ENCODE results near the gene SLC44A3.
A peak's percentile ranks its signal among the peaks of the same experiment; 100 is the strongest.

SLC44A3 gene

DNA sequence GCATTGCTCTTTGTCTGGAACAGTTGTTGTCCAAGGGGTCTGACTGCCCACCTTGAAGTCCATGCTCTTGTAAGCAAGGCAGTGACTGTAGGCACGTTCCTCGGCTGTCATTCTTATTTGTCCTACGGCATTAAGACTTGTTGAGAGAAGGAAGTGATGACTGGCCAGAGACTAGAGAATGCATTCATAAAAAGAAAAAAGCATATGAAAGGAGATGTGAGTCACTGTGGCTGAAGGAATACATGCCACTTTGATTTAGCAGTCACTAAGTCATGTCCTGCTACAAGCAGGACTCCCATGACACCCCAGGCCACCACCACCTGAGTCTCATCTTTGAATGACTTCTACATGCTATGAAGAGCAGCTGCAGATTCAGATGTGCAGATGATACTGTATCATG, 56.2 kb downstream of the SLC44A3 start:
- DNase-seq, result no peak

- no peak for DNase-seq
Measured at GRCh38 chr1:94878329-94878728, 58.2 kb downstream of the SLC44A3 start.

GRCh38 chr1:94883691-94884090, 63.5 kb downstream of the SLC44A3 start:
- DNase-seq, result peak; percentile 14

GRCh38 chr1:94884106-94884505, 63.9 kb downstream of the SLC44A3 start:
- no peak for DNase-seq

DNA sequence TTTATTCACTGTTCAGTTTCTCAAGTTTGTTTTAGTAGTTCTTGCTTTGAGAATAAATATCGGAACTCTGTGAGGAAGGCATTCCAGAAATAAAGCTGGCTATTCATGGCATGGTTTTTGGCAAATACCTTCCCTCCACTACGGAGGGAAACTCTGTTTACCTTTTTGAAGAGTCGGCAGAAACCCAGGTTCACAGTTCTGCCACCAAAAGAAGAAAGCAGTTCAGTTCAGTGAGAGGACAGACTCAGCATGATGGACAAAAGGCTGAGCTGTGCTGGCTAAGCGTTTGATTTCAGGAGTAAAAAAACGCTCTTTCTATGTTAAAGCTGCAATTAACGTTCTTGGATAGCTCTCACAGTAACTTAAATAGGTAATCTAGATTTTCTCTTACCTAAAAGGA, 64.3 kb downstream of the SLC44A3 start:
- no peak for DNase-seq

- DNase-seq, result no peak
Measured at GRCh38 chr1:94886361-94886760, 66.2 kb downstream of the SLC44A3 start.

GRCh38 chr1:94887106-94887505, 66.9 kb downstream of the SLC44A3 start:
- no peak for DNase-seq

DNA sequence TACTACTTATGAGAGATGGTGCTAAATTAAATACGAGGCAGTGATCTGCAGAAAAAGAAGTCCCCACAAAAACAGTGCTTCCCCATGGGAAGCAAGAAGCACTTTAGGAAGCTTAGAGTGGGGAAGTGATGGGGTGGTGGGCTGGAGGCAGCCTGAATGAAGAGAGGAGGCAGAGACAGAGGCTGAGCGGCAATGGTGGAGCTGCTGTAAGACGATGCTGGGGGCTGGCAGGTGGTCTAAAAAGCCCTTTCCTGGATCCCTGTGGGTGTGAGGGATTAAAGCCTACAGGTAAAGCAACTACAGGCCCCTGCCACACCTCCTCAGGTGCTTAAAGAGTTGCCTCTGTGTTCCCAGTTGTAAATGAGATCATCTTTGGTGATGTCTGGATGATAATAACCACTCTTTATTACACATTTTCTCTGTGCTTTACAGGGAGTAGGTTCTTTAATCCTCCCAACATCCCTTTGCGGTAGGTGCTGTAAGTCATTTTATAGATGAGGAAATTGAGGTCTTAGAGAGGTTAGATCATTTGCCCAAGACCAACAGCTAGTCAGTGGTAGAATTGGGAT, 67.5 kb downstream of the SLC44A3 start:
- DNase-seq, result no peak

DNA sequence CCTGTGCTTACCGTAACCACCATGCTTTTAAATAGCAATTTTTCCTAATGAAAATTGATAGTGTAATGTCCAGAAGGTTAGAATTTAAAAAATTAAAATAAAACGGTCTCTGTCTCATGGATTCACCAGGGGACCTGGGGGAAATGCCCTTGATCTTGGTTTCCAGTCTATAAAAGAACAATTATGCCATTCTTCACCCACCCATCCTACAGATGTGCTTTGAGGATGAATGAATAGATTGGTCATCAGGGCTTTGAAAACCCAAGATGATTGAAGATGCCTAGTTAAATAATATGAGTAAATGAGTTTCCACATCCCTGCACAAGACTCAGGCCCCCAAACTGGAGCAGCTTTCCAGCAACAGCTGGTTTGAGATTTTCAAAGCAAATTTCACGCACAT, 68.0 kb downstream of the SLC44A3 start:
- no peak for DNase-seq

- no peak for DNase-seq
Measured at GRCh38 chr1:94892604-94893254, 72.6 kb downstream of the SLC44A3 start.

DNA sequence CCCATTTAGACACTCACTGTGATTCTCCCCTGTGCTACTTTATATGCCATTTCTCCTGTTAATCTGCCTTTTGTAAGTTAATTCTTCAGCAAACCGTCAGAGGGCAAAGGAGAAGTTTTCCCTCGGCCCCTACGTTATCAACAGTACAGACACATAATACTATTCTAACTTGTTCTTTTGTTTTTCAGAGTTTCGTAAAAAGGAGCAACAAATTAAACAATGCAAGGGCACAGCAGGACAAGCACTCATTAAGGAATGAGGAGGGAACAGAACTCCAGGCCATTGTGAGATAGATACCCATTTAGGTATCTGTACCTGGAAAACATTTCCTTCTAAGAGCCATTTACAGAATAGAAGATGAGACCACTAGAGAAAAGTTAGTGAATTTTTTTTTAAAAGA, 74.5 kb downstream of the SLC44A3 start:
- no peak for DNase-seq

DNA sequence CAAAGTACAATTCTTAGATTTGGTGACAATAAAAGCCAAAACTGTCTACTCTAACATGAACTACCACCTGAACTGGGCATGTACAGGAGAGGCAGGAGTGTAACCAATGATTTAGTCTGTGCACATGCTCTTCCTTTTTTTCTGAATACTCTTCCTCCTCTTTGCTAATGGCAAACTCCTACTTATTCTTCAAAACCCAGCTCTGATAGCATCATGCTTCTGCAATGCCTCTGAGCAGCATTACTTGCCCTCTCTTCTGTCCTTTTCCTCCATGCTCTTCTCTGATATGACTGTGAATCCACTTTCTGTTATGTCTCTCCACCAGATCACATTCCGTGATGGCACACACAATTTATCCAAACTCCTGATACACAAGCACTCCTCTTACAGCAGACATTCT, 75.4 kb downstream of the SLC44A3 start:
- no peak for DNase-seq

GRCh38 chr1:94898491-94899385, 78.6 kb downstream of the SLC44A3 start:
- DNase-seq, result no peak

GRCh38 chr1:94899756-94900155, 79.6 kb downstream of the SLC44A3 start:
- DNase-seq, result no peak

DNA sequence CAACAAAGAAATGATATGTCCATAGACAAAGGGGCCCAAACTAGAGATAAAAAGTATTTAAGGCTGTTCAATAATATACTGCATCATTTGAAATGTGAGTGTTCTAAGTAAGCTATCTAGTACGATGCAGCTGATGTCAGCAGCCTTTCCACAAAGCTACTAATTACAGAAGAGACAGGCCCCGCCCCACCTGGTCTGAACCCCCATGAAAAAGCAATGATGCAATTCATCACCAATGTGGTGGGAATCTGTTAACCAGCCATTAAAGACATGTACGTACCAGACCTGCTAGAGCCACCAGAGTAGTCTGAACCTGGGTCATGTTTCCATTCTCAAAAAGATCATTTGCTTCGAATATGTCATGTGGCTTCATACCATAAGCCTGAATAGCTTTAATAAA, 81.7 kb downstream of the SLC44A3 start:
- DNase-seq, result no peak

- DNase-seq, result no peak
Measured at GRCh38 chr1:94903280-94904009, 83.3 kb downstream of the SLC44A3 start.

- DNase-seq, result no peak
Measured at GRCh38 chr1:94905207-94905606, 85.0 kb downstream of the SLC44A3 start.

DNA sequence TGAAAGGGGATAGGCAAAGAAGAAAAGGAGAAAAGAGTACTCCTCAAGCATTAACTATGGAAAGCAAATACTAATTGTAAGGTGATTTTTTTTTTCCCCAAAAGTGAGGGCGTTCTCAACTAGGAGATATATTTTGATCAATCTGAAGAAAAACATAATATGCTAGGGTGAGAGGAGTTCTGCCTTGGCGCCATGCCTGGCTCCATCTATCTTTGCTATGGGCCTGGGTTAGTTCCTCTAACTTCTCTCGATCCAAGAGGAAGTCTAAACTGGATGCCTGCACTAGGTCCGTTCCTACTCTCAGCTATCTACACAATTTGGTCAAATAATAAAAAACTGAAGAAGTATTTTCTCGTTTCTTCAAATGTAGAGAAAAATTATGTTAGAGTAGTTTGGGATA, 86.2 kb downstream of the SLC44A3 start:
- no peak for DNase-seq

DNA sequence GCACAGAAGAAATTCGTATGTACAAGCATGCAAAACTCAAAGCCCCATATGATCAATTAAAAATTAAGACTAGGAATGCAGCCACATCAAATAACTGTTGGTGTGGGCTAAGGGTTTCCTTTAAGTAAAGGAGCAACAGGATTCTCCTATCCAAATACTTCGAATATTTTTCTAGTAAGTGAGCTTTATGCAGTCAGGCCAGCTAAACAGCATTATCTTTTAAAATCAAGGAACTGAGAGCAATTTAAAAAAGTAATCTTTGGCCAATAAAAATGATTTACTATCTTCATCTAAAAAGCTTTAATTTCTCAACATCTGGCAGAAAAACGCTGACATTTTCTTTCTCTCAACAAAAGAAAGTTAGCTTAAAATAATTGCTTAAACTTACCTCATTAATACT, 87.0 kb downstream of the SLC44A3 start:
- DNase-seq, result no peak

- no peak for DNase-seq
Measured at GRCh38 chr1:94908190-94908589, 88.0 kb downstream of the SLC44A3 start.

DNA sequence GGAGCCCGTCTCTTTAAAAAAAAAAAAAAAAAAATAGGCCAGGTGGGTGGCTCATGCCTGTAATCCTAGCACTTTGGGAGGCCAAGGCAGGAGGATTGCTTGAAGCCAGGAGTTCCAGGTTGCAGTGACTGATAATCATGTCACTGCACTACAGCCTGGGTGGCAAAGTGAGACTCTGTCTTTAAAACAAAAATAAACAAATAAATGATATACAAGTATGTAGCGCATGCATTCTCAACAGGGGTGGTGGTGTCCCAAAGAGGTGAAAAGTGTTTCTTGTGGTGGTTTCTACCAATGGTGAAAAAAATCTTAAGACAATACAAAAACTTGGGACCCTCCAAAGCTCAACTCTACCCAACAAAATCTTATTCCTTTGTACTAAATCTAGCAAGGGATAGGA, 88.8 kb downstream of the SLC44A3 start:
- DNase-seq, result no peak

GRCh38 chr1:94909486-94909885, 89.3 kb downstream of the SLC44A3 start:
- DNase-seq, result no peak

All from activated naive CD4-positive, alpha-beta T cell treated with anti-CD3 and anti-CD28 coated beads, Interleukin-2, amount 50 U/mL, for 16 hours (primary cell).